ENCODE results near the gene ZNF608.

GRCh38 chr5:124718380-124718789 lies 28.1 kb downstream of the ZNF608 start:
- TF ChIP-seq RAD21 (IDR thresholded peaks at IDR 0.05; ENCODE audit: low read depth) (no peak), TCF7L2 (IDR thresholded peaks at IDR 0.05; ENCODE audit: borderline replicate concordance, extremely low read depth, insufficient read depth, insufficient read length) (no peak), POLR2A (IDR thresholded peaks at IDR 0.05; ENCODE audit: borderline replicate concordance, extremely low read depth, insufficient read depth, insufficient read length) (no peak), FOSL1 (IDR thresholded peaks at IDR 0.05; ENCODE audit: low read depth) (no peak)

All from HCT116 (cell line).